HEK293T (cell line): ENCODE data around the gene CYB5R4.

ENCODE experiments used
- BHLHE40 ChIP-seq: fragments of 450-650 bp; IDR thresholded peaks from 2 replicates; pipeline ENCODE4 v1.6.1; 2016; ENCODE audit warnings: mild to moderate bottlenecking, moderate library complexity, borderline replicate concordance
- CTBP1 ChIP-seq: fragments of 450-650 bp; IDR thresholded peaks from 2 replicates; pipeline ENCODE4 v1.6.1; 2016; ENCODE audit warnings: borderline replicate concordance
- ELF4 ChIP-seq: fragments of 450-650 bp; IDR thresholded peaks from 2 replicates; pipeline ENCODE4 v1.6.1; 2017; ENCODE audit warnings: antibody characterized with exemption
- FOXA1 ChIP-seq: fragments of 450-650 bp; IDR thresholded peaks from 2 replicates; pipeline ENCODE4 v1.6.1; 2016; ENCODE audit warnings: mild to moderate bottlenecking
- FOXK2 ChIP-seq: fragments of 450-650 bp; IDR thresholded peaks from 2 replicates; pipeline ENCODE4 v1.6.1; 2016; ENCODE audit warnings: mild to moderate bottlenecking
- FOXM1 ChIP-seq: fragments of 450-650 bp; IDR thresholded peaks from 2 replicates; pipeline ENCODE4 v1.6.1; 2017; ENCODE audit warnings: mild to moderate bottlenecking, borderline replicate concordance
- PKNOX1 ChIP-seq: fragments of 450-650 bp; IDR thresholded peaks from 2 replicates; pipeline ENCODE4 v1.6.1; 2016
- SP1 ChIP-seq: fragments of 450-650 bp; IDR thresholded peaks from 2 replicates; pipeline ENCODE4 v1.6.1; 2017
- ZNF384 ChIP-seq: fragments of 450-650 bp; IDR thresholded peaks from 2 replicates; pipeline ENCODE4 v1.6.1; 2016

GRCh38 chr6:83844170-83844569 is 15.3 kb upstream of the CYB5R4 start:
- TF ChIP-seq BHLHE40: no peak
- TF ChIP-seq PKNOX1: no peak
- no peak for TF ChIP-seq ZNF384
- no peak for TF ChIP-seq SP1
- no peak for TF ChIP-seq FOXK2
- no peak for TF ChIP-seq CTBP1
- no peak for TF ChIP-seq FOXA1
- TF ChIP-seq FOXM1: no peak
- no peak for TF ChIP-seq ELF4
